HG02759 (cell line): ENCODE measurements around the gene GMDS.

Experiments used
- ATAC-seq: cut with Tn5 transposase; IDR thresholded peaks from one replicate; pipeline ENCODE4 v1.9.1; 2021; ENCODE audit warnings: mild to moderate bottlenecking, moderate library complexity; ENCODE audit not compliant: unreplicated experiment

The GMDS gene

GRCh38 chr6:2242311-2242710 lies 3.1 kb downstream of the GMDS start:
- ATAC-seq, result no peak

GRCh38 chr6:2240961-2241360 lies 4.4 kb downstream of the GMDS start:
- no peak for ATAC-seq

GRCh38 chr6:2237001-2237400 lies 8.4 kb downstream of the GMDS start:
- ATAC-seq, result no peak

- ATAC-seq, result no peak
These were observed 9.5 kb downstream of the GMDS start for GRCh38 chr6:2235777-2236495.

GRCh38 chr6:2232445-2232844 lies 13.0 kb downstream of the GMDS start:
- peak; percentile 60 for ATAC-seq

- ATAC-seq, result no peak
These were observed 14.0 kb downstream of the GMDS start for GRCh38 chr6:2231438-2231837.

GRCh38 chr6:2230659-2231277 lies 14.6 kb downstream of the GMDS start:
- no peak for ATAC-seq

- no peak for ATAC-seq
These were observed 15.7 kb downstream of the GMDS start for GRCh38 chr6:2229742-2230141.

- ATAC-seq, result no peak
These were observed 16.4 kb downstream of the GMDS start for GRCh38 chr6:2229039-2229438.

GRCh38 chr6:2228392-2228791 lies 17.0 kb downstream of the GMDS start:
- no peak for ATAC-seq

- ATAC-seq, result no peak
These were observed 18.6 kb downstream of the GMDS start for GRCh38 chr6:2226775-2227174.

GRCh38 chr6:2225422-2226392 lies 19.7 kb downstream of the GMDS start:
- ATAC-seq, result no peak

- ATAC-seq, result no peak
These were observed 20.5 kb downstream of the GMDS start for GRCh38 chr6:2224847-2225382.

GRCh38 chr6:2222275-2222842 lies 23.0 kb downstream of the GMDS start:
- no peak for ATAC-seq

GRCh38 chr6:2221726-2222274 lies 23.6 kb downstream of the GMDS start:
- ATAC-seq, result no peak

- no peak for ATAC-seq
These were observed 25.3 kb downstream of the GMDS start for GRCh38 chr6:2220154-2220553.

GRCh38 chr6:2218866-2219265 lies 26.5 kb downstream of the GMDS start:
- ATAC-seq, result no peak

- no peak for ATAC-seq
These were observed 28.5 kb downstream of the GMDS start for GRCh38 chr6:2216794-2217383.

- no peak for ATAC-seq
These were observed 30.1 kb downstream of the GMDS start for GRCh38 chr6:2215342-2215741.

- no peak for ATAC-seq
These were observed 32.3 kb downstream of the GMDS start for GRCh38 chr6:2213086-2213485.
